Neural progenitor cell (in vitro differentiated cells): ENCODE measurements around the gene ASTN2. TPM values are rescaled to one million over a fixed set of nuclear protein-coding genes. Genes with fewer than 3 reads are reported as not detected.

ENCODE experiments used
- DNase-seq: peaks from one replicate; pipeline ENCODE4 v3.0.0-alpha.2; 2016; ENCODE audit warnings: low spot score
- H2AFZ ChIP-seq: fragments of 200-600 bp; sonication (generic); replicated peaks from 2 replicates; pipeline ENCODE4 v1.6.1; 2016; ENCODE audit warnings: antibody characterized with exemption
- H3F3A ChIP-seq: fragments of 200-600 bp; sonication (generic); 2 replicates; pipeline ENCODE4 v1.6.1; 2016; ENCODE audit warnings: antibody characterized with exemption, low read depth
- H3K27ac ChIP-seq: fragments of 200-600 bp; sonication (generic); 2 replicates; pipeline ENCODE4 v1.5.1; 2016; ENCODE audit warnings: mild to moderate bottlenecking
- H3K27me3 ChIP-seq: fragments of 200-600 bp; sonication (generic); 2 replicates; pipeline ENCODE4 v1.6.1; 2016; ENCODE audit warnings: mild to moderate bottlenecking, moderate library complexity
- H3K36me3 ChIP-seq: fragments of 200-600 bp; sonication (generic); 2 replicates; pipeline ENCODE4 v1.5.1; 2016
- H3K4me1 ChIP-seq: fragments of 200-600 bp; sonication (generic); 2 replicates; pipeline ENCODE4 v1.6.1; 2016; ENCODE audit warnings: mixed run types
- H3K4me2 ChIP-seq: fragments of 200-600 bp; sonication (generic); 2 replicates; pipeline ENCODE4 v1.6.1; 2016
- H3K4me3 ChIP-seq: fragments of 200-600 bp; sonication (generic); 2 replicates; pipeline ENCODE4 v1.5.1; 2016
- H3K79me2 ChIP-seq: fragments of 200-600 bp; sonication (generic); 2 replicates; pipeline ENCODE4 v1.6.1; 2016; ENCODE audit warnings: low read depth
- H3K9ac ChIP-seq: fragments of 200-600 bp; sonication (generic); 2 replicates; pipeline ENCODE4 v1.6.1; 2016
- H3K9me3 ChIP-seq: fragments of 200-600 bp; sonication (generic); 2 replicates; pipeline ENCODE4 v1.5.1; 2016; ENCODE audit warnings: low read depth
- H4K20me1 ChIP-seq: fragments of 200-600 bp; sonication (generic); 2 replicates; pipeline ENCODE4 v1.6.1; 2016; ENCODE audit warnings: low read depth
- H3K27ac Mint-ChIP-seq: 3 replicates; pipeline ENCODE4 v1.8.0; 2021; ENCODE audit warnings: mixed read lengths
- H3K27me3 Mint-ChIP-seq: 2 replicates; pipeline ENCODE4 v1.8.0; 2022; ENCODE audit warnings: low read depth, mild to moderate bottlenecking, inconsistent platforms, moderate library complexity, mixed read lengths; ENCODE audit not compliant: insufficient read depth
- H3K36me3 Mint-ChIP-seq: 3 replicates; pipeline ENCODE4 v1.8.0; 2021; ENCODE audit warnings: mixed read lengths
- H3K4me1 Mint-ChIP-seq: 3 replicates; pipeline ENCODE4 v1.8.0; 2021; ENCODE audit warnings: mixed read lengths
- H3K4me3 Mint-ChIP-seq: 3 replicates; pipeline ENCODE4 v1.8.0; 2021; ENCODE audit warnings: mild to moderate bottlenecking, moderate library complexity, mixed read lengths
- H3K9me3 Mint-ChIP-seq: 3 replicates; pipeline ENCODE4 v1.8.0; 2020; ENCODE audit warnings: mixed read lengths
- EZH2 ChIP-seq: fragments of 200-600 bp; sonication (generic); IDR thresholded peaks from 2 replicates; pipeline ENCODE4 v1.6.1; 2017; ENCODE audit warnings: antibody characterized with exemption, mild to moderate bottlenecking, moderate library complexity
- EZH2phosphoT487 ChIP-seq: fragments of 200-600 bp; sonication (generic); IDR thresholded peaks from 2 replicates; pipeline ENCODE4 v1.6.1; 2017; ENCODE audit warnings: antibody characterized with exemption
- total RNA-seq: library from RNA; depleted of rRNA; stranded (reverse); fragments of >200 nt; gene quantifications from 2 replicates; pipeline ENCODE4 v1.2.3, GENCODE V29; 2015; ENCODE audit warnings: low replicate concordance
- TF ChIP-seq, protein P1 (sequence below): fragments of 200-600 bp; sonication (generic); IDR thresholded peaks from 2 replicates; pipeline ENCODE4 v1.5.1; 2017; ENCODE audit warnings: antibody characterized with exemption, mild to moderate bottlenecking

Gene ASTN2
- total RNA-seq, 1 donor from 2014 or later = 8.0 TPM

DNA sequence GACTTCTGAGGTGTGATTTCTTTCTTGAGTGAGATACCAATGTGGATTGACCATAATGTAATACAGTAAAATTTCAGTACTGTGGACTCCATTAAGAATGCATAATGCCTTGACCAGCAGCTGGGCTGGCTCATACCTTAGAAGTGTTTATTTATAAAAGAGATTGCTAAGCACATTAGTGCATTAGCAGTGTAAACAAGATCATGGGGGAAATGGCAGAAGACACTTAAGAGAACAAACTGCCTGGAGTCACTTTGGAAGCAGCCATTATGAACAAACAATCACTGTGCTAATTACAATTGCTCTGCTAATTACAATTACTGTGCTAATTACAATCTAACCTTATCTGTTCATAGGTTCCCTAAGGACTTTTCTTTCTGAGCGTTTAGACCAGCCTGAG lies 623.5 kb downstream of the ASTN2 start:
- no peaks in the 10 kb centered on the region for H3K9me3 Mint-ChIP-seq
- Histone ChIP-seq H3K36me3 (no peaks in the 10 kb centered on the region), H3K4me3 (no peak overlapping the region), H3K27ac (peak overlapping the region; percentile 76), H3K9me3 (no peaks in the 10 kb centered on the region), H3K4me1 (peaks cover 28% of the 10 kb centered on the region), H3K79me2 (no peaks in the 10 kb centered on the region), H3K27me3 (no peaks in the 10 kb centered on the region), H3K9ac (no peak overlapping the region), H3K4me2 (peak overlapping the region; percentile 34), H3F3A (peaks cover 24% of the 10 kb centered on the region), H2AFZ (no peak overlapping the region), H4K20me1 (peaks cover 4% of the 10 kb centered on the region)
- no peaks in the 10 kb centered on the region for H3K36me3 Mint-ChIP-seq
- TF ChIP-seq EZH2phosphoT487 (no peak), EZH2 (no peak)
- TF ChIP-seq, protein P1, sequence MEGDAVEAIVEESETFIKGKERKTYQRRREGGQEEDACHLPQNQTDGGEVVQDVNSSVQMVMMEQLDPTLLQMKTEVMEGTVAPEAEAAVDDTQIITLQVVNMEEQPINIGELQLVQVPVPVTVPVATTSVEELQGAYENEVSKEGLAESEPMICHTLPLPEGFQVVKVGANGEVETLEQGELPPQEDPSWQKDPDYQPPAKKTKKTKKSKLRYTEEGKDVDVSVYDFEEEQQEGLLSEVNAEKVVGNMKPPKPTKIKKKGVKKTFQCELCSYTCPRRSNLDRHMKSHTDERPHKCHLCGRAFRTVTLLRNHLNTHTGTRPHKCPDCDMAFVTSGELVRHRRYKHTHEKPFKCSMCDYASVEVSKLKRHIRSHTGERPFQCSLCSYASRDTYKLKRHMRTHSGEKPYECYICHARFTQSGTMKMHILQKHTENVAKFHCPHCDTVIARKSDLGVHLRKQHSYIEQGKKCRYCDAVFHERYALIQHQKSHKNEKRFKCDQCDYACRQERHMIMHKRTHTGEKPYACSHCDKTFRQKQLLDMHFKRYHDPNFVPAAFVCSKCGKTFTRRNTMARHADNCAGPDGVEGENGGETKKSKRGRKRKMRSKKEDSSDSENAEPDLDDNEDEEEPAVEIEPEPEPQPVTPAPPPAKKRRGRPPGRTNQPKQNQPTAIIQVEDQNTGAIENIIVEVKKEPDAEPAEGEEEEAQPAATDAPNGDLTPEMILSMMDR = no peak
- DNase-seq = no peak
- H3K4me3 Mint-ChIP-seq = no peak overlapping the region
- peaks cover 47% of the 10 kb centered on the region for H3K4me1 Mint-ChIP-seq
- H3K27ac Mint-ChIP-seq = peak overlapping the region; percentile 38
- peaks cover 4% of the 10 kb centered on the region for H3K27me3 Mint-ChIP-seq

DNA sequence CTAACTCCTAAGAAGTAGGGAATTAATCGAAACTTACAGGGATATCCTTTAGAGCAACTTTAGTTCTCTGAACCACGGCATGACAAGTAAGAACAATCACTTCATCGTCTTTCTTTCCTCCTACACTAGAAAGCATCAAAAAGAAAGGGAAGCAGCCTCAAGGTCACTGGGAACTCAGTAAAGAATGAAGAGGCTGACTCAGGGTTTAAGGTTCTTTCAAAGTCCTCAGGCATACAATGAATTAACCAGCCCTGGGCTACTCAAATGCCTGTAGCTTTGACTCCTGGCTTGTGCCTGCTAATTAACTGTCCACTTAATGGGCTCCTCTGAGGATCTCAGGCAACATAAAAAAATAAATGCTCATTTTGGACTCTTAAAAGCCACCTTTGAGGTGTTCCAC lies 625.8 kb downstream of the ASTN2 start:
- no peak overlapping the region for H3K4me3 Mint-ChIP-seq

GRCh38 chr9:116786737-116787136 lies 628.1 kb downstream of the ASTN2 start:
- Mint-ChIP-seq H3K36me3 (no peaks in the 10 kb centered on the region), H3K4me1 (peaks cover 27% of the 10 kb centered on the region), H3K4me3 (no peak overlapping the region), H3K27ac (no peak overlapping the region), H3K27me3 (peaks cover 6% of the 10 kb centered on the region), H3K9me3 (no peaks in the 10 kb centered on the region)
- H3K9me3 ChIP-seq = no peaks in the 10 kb centered on the region
- H3K4me1 ChIP-seq = peaks cover 9% of the 10 kb centered on the region
- H3F3A ChIP-seq = peaks cover 8% of the 10 kb centered on the region
- no peak for DNase-seq
- no peaks in the 10 kb centered on the region for H4K20me1 ChIP-seq
- H3K4me3 ChIP-seq = no peak overlapping the region
- H2AFZ ChIP-seq = no peak overlapping the region
- no peaks in the 10 kb centered on the region for H3K79me2 ChIP-seq
- H3K27ac ChIP-seq = no peak overlapping the region
- no peak overlapping the region for H3K9ac ChIP-seq
- TF ChIP-seq EZH2 (no peak), EZH2phosphoT487 (no peak)
- TF ChIP-seq, protein P1 = no peak
- no peaks in the 10 kb centered on the region for H3K36me3 ChIP-seq
- no peak overlapping the region for H3K4me2 ChIP-seq
- H3K27me3 ChIP-seq = no peaks in the 10 kb centered on the region

More for the DNA sequence above, 625.8 kb downstream of the ASTN2 start:
- Histone ChIP-seq H3F3A (peaks cover 19% of the 10 kb centered on the region), H3K27ac (no peak overlapping the region), H3K4me2 (no peak overlapping the region), H3K27me3 (no peaks in the 10 kb centered on the region), H3K36me3 (no peaks in the 10 kb centered on the region), H2AFZ (no peak overlapping the region), H3K9ac (no peak overlapping the region), H4K20me1 (peaks cover 4% of the 10 kb centered on the region), H3K4me3 (no peak overlapping the region), H3K4me1 (peaks cover 16% of the 10 kb centered on the region), H3K79me2 (no peaks in the 10 kb centered on the region), H3K9me3 (no peaks in the 10 kb centered on the region)
- no peak for DNase-seq
- Mint-ChIP-seq H3K4me1 (peaks cover 39% of the 10 kb centered on the region), H3K27me3 (peaks cover 7% of the 10 kb centered on the region), H3K9me3 (no peaks in the 10 kb centered on the region), H3K27ac (peak overlapping the region; percentile 6), H3K36me3 (no peaks in the 10 kb centered on the region)
- TF ChIP-seq EZH2 = no peak
- TF ChIP-seq, protein P1 = no peak
- no peak for TF ChIP-seq EZH2phosphoT487
